IPS DF 19.7 (cell line): ENCODE data around the gene TMEM178B.
"Not testable (repeated sequence)": the region's sequence is repeated elsewhere in the genome, so short reads cannot be mapped to it uniquely, and the experiment has no call there.

Source experiments
- DNase-seq: peaks from one replicate; pipeline ENCODE4 v3.0.0-alpha.2; 2013; ENCODE audit warnings: low read depth, low spot score

TMEM178B gene

DNA sequence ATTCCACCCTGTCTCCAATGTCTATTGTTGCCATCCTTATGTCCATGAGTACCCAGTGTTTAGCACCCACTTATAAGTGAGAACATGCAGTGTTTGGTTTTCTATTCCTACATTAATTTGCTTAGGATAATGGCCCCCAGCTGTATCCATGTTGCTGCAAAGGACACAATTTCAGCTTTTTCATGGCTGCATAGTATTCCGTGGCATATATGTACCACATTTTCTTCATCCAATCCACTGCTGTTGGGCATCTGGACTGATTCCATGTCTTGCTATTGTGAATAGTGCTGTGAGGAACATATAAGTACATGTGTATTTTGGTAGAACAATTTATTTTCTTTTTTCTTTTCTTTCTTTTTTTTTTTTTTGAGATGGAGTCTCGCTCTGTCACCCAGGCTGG lies 68.2 kb downstream of the TMEM178B start:
- DNase-seq = no peak

DNA sequence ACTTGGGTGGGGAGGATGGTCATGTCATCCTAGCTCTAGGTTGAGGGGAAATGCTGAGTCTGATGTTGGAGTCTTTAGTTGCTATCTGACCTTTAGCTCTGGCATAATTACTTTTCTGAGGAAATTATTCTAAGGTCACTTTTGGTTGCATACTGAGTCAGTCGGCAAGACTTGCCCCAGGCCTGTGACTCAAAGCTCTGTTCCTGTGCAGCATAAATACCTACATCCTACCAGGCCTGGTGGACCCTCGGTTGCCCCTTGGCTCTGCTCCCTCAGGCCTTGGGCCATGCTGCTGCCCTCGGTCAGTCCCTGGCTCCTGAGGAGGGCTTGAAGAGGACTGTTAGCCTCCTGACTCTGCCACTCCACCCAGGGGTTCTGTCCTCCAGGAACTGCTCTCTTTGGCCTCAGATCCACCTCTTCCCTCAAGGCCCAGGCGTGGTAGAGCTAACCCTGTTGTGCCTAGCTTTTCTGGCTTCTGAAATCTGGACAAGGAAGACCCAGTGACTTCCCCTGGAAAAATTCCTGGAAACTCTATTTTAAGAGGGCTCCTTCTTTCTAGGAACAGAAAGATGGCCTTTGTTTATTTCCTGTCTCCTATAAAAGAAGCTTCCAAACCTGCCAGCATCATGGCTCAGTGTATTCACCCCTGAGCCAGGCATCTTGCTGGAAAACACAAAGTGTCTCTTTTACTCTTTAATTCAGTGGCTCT lies 71.2 kb downstream of the TMEM178B start:
- no peak for DNase-seq

DNA sequence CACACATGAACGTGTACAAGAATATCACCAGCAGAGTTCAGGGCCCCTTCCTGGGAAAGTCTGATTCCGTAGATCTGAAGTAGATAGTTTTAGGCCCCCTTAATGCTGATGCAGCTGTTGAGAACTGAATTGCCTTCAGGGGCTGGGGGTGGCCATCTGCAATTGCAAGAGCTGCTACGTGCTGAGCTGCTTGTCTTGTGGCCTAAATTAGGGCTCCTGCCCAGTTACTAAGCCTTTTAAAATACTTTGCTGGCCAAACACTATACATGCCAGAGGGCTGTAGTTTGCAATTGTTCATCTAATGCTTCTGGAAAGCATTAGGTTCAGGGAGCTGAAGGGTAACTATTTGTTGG lies 71.7 kb downstream of the TMEM178B start:
- DNase-seq = no peak

DNA sequence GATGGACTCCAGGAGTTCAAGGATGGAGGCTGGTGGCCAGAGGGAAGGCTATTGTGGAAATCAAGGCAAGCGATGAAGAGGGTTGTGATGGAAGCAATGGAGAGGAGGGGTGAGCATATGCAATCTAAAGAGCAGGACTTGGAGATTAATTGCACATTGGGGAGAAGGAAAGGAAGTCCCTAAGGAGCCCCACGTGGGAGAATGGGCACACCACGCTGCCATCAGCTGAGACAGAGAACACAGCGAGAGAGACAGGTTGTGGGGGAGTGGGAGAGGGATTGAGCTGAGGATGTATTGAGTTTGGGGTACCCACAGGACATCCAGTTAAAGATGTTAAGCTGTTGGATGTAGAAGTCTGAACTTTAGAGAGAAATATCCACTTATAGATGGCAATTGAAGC lies 73.6 kb downstream of the TMEM178B start:
- DNase-seq = no peak

DNA sequence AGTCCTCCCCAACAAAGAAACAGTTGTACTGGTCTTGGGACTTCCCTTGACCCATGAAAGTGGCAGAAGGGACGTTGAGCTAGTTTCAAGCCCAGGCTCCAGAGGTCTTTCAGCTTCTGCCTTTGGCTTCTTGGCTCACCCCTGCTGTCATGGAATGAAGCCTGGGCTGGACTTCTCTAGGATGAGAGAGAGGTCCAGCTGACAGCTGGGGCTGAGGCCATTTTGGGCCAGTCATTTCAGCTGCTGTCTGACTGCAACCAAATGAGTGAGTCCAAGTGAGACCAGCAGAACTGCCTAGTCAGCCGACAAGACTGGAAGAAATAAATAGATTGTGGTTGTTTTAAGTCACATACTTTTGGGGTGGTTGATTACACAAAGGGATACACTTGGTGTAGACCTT lies 76.6 kb downstream of the TMEM178B start:
- no peak for DNase-seq

DNA sequence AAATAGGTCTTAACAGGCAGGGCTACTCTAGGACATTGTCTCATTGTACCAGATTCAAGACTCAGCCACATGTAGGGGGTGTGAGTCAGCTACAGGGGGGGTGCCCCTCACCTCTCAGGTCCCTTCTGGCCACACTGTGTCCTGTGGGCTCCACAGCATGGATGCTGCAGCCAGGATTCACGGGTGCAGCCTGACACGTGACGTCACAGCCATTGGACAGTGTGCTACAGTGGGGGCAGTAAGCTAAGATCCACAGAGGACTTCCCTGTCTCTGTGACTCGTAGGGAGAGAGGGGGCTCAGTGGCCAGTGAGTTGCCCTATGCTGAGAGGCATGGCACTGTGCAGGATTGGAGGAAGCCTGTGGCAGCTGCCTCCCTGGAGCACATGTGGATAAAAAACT lies 77.9 kb downstream of the TMEM178B start:
- DNase-seq = no peak

DNA sequence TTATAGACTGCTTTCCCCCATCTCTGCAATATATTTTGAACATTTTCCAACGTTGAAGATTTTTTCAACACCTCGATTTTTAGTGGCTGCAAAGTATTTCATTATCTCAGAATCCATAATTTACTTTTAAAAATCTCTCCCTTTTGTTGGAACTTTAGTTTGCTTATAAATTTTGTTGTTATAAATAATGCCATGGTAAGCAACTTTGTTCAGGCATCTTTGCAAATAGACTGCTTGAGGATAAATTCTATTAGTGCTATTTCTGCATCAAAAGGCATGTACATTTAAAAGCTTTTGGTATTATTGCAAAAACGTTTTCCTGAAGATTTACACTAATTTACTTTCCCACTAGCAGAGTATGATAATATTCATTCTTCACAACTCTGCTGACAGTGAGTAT lies 79.4 kb downstream of the TMEM178B start:
- no peak for DNase-seq

DNA sequence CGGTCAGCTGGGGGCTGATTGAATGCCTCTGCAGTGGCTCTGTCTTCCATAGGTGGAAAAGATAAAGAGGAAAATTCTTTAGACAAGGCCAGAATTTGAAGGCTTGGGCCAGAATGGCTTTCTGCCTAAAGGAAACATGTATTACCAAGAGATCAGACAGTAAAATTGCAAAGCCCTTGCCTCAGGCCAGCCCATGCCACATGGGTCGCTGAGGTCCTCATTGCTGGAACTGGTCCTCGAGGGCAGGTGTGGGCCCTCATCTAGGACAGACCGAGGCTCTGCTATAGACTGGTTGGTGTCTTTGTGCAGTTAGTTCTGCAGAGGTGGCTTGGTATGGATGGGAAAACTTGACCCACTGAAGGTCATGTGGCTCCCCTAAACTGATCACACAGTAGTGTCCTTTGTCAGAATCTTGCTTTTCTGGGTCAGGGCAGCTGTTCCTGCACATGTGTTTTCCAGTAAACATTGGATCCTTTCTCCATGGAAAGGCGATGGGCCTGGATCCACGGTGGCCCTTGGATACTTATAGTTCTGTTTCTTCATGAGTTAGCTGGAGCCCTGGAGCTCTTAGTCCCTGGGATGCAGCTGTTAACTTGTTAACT lies 80.4 kb downstream of the TMEM178B start:
- DNase-seq = no peak

DNA sequence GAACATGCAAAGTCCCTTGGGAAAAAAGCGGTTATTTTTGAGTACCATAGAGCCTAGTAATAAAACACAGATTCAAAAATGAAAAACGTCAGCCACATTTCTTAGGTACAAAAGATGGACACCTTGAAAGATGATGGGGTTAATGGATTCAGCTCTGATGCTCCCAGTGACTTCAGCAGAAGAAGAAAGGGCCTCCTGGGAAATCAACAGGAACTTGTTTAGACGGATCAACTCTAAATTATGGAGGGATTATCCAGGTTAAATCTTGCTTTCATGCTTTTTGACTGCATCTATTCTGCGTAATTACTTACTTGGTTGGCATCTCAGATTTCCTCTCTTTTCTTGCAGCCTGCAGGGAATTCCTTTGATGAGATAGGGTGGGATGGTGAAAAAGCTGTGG lies 82.5 kb downstream of the TMEM178B start:
- no peak for DNase-seq

DNA sequence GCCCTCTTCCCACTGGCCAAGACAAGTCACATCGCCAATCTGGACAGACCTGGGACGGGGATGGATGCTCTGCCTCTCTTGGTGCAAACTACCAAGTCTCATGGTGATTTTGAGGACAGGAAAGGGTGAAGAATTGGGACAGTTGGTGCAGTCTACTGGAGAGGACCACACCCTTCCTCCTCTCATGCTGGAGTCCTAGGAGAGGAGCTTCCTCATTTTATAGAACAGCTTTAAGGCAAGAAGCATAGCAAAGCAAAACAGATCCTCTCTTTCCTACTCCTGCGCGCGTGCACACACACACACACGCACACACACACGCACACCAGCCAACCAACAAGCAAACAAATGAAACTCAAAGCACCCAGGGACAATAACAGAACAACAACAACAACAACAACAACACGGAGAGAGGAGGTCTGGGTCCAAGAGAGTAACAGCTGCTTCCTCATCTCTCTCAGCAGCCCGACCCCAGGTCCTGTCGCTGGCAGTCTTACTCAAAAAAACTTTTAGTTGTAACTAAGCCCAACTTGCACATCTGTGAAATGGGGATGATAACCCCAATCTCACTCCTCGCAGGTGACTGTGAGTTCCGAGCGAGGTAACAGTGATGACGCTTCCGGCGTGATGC lies 83.4 kb downstream of the TMEM178B start:
- no peak for DNase-seq

DNA sequence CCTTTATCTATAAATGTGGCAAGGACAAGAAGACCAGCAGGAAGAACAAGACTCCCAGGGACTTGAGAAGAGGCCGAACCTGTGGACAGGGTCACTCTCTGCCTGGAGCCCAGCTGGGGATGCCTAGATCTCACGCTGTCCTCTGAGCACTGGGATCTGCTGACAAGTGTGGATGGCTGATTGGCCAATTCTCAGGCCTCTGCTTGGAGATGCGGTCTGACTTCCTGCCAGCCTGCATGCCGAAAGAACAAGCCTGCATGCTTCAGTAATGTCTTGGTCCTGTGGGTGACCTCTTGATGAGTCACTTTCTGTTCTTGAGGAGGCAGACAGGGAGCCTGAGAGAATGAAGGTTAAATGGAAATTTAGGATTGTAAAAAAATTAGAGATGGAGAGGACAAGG lies 84.7 kb downstream of the TMEM178B start:
- DNase-seq = no peak

DNA sequence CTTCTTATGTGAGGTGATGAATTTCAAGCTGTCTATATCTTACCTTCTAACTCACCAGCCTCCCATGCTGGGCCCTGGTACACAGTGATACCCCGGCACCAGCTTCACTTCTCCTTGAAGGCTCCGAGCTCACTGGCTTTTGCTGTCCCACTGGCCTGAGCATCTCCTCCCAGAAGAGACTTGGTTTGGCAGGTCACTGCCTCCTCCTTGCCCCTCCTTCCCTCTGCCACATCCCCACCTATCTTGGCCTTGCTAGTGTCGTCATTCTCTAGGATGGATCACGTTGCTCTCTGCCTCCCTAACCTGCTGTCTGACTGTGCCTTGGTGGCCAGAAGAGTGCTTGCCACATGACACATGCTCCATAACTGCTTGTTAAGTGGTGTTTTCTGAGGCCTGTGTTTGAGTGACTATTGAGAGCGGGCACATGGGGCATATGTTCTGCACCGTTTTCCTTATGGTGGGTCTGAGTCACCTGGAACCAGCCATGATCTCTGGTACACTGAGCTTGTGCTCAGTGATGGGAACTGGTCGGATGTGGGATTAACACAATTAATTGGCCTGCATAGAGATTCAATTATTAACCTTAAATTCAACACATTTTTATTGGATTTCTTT lies 86.5 kb downstream of the TMEM178B start:
- DNase-seq = no peak

DNA sequence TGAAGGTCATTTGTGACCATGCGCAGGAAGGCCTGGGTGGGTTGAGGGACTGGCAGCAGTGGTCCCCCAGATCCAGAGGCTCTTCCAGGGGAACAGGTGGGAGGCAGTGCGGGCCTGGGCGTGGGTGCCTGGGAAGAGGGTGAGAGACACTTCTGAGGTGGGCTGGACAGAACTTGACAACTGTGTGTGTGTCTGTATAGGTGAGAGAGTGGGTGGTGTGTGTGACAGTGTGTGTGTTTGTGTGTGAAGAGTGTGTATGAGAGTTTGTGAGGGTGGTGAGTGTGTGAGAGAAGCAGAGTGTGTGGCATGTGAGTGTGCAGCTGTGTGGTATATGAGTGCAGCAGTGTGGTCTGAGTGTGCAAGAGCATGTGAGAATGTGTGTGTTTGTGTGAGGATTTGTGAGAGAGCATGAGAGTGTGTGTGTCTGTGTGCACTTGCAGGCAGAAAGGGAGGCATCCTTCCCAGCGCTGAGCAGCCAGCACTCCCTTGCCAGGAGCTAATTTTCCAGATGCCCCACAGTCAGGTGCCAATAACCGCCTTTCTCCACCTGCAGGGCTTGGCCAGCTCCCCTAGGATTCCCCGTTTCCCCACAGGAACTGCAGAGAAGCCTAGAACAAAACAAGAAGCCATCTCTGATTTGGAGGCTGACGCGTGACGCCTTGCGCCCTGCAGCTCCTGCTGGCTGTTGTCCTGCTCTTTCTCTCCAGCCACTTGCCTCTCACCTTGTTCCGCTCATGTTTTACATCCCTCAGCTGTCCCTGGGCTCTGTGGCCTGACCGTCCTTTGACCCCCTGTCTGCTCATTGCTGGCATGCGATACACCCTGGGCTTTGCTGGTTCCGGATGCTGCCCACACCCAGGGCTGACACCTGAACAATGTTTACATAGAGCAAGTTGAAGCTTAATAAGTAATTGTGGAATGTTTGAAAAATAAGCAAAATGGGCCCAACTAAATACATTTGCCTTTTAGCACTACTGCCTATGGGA lies 88.0 kb downstream of the TMEM178B start:
- no peak for DNase-seq

DNA sequence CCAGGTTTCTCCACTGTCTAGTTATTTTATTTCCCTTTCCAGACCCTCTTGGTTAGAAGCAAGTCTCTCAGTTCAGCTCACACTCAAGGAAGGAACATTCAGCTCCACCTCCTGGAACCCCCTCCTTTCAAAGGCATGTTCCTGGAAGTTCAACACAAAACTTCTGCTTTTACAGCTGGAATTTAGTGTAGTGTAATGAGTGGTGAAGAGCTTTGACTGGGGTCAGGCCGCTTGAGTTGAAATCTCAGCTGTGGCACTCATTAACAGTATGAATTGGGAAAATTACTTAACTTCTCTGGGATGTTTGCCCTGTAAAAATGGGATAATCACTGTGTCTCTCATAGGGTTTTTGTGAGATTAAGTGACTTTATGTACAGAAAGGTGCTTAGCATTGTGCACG lies 91.7 kb downstream of the TMEM178B start:
- no peak for DNase-seq

DNA sequence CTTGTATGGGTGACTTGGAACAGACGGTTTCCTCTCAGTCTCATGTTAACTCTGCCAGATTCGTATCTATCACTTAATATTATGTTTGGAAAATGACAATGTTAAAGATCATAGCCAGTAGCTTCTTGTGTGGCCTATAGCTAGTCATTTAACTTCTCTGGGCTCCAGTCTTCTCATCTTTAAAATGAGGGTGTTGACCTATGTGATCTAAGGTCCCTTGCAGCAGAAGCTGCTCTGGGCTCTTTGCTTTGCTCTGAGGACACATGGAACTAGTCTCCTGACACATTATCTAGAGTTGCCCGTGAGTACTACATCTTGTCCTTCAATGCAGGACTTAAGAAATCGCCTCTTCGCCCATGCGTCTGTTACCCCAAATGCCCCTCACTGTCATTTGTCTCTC lies 93.1 kb downstream of the TMEM178B start:
- no peak for DNase-seq

DNA sequence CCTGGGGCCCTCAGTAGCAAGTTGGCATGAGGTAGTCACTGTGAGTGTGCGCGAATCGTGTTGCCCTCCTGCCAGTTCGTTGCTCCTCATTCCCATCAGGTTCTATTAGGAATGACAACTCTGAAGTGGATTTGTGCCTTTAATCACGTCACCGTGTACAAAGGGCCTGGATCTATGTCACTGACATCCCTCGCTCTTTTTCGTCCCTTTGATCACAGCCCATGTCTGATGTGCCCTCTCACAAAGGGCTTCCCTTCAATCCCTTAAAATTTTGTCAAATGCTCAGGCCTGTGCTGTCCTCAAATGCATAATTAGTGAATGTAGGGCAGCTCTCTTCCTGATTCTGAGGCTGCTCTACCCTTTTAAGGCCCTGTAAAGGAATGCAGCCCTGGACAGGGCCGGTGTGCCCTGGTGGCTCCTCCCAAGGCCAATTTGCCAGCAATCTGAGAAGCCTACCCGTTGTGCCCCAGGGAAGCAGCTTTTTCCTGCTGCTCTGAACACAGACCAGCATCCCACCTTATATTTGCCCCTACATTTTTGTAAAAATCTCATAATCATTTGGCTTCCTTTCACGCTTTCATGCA lies 93.6 kb downstream of the TMEM178B start:
- no peak for DNase-seq

DNA sequence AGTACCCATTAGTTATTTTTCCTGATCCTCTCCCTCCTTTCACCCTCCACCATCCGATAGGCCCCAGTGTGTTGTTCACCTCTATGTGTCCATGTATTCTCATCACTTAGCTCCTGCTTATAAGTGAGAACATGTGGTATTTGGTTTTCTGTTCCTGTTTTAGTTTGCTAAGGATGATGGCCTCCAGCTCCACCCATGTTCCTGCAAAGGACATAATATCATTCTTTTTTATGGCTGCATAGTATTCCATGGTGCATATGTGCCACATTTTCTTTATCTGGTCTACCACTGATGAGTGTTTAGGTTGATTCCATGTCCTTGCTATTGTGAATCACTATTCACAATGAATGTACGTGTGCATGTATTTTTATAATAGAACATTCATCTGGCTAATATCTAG lies 95.3 kb downstream of the TMEM178B start:
- not testable (repeated sequence) for DNase-seq

DNA sequence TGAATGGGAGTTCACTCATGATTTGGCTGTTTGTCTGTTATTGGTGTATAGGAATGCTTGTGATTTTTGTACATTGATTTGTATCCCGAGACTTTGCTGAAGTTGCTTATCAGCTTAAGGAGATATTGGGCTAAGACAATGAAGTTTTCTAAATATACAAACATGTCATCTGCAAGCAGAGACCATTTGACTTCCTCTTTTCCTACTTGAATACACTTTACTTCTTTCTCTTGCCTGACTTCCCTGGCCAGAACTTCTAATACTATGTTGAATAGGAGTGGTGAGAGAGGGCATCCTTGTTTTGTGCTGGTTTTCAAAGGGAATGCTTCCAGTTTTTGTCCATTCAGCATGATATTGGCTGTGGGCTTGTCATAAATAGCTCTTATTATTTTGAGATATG lies 101.9 kb downstream of the TMEM178B start:
- not testable (repeated sequence) for DNase-seq

DNA sequence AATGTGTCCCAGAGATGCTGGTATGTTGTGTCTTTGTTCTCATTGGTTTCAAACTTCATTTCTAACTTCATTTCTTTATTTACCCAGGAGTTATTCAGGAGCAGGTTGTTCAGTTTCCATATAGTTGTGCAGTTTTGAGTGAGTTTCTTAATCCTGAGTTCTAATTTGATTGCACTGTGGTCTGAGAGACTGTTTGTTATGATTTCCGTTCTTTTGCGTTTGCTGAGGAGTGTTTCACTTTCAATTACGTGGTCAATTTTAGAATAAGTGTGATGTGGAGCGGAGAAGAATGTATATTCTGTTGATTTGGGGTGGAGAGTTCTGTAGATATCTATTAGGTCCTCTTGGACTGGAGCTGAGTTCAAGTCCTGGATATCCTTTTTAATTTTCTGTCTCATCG lies 103.3 kb downstream of the TMEM178B start:
- DNase-seq = not testable (repeated sequence)

DNA sequence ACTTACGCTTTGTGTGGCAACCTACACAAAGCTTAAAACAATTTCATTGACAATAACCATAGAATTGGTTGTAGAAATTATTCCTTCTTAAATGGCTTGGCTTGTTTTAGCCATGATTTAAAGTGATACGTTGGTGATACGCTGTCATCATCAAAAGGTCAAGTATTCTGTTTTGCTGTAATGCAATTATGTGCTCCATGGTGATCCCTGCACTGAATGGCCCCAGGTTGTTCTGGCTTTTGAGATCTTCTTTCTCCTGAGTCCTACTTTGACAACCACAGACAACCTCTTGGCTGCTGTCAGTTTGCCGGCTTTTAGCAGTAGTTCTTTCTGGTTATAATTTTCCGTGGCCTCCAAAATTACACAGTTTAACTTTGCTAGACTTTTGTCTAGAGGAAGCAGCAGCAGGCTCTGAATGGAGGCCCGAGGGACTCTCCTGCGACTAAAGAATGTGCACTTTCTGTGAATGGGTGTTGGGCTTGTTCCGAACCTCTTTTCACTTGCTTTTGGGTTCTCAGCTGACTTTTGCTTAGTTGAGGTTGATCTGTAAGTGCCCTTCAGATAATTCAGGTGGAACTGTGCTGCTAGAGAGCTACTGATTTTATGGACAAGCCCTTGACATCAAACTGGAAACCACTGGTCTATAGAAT lies 104.7 kb downstream of the TMEM178B start:
- no peak for DNase-seq

DNA sequence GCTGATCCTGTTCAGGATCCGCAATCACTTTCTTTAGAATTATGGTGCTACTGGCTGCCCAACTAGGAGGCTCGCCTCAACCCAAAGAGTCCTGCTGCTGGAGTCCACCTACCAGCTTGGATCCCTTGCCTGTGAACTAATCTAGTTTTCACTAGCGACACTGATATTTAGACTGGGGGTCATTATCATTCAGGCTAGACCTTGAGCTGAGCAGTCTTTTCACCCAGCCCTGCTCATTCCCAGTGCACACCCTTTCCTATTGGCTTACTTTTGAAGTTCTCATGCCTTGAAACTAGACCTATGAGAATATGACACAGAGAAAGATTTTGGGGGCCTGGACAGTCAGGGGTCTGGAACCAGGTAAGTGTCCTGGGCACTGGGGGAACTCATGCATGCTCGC lies 107.9 kb downstream of the TMEM178B start:
- no peak for DNase-seq
